H1 (cell line): ENCODE measurements around the gene AHSG.

Source experiments
- ATF3 ChIP-seq: IDR thresholded peaks from 2 replicates; pipeline ENCODE4 v1.6.1; 2011; ENCODE audit warnings: low read depth, mild to moderate bottlenecking, low read length; ENCODE audit not compliant: insufficient read depth
- CHD2 ChIP-seq: IDR thresholded peaks from 2 replicates; pipeline ENCODE4 v1.6.1; 2012; ENCODE audit warnings: low read length, improper control_type of control experiment
- CTCF ChIP-seq, 3 experiments: IDR thresholded peaks; 1 replicate in 2 of 3; 2 replicates in 1 of 3; pipeline versions ENCODE4 v1.5.1 to v1.6.1; 2011; ENCODE audit warnings: low read length in 3 of 3, mild to moderate bottlenecking in 3 of 3, inconsistent platforms in 2 of 3, low read depth in 1 of 3, moderate library complexity in 1 of 3; ENCODE audit not compliant: insufficient read depth in 1 of 3; ENCODE audit errors: control extremely low read depth in 1 of 3
- EP300 ChIP-seq, 2 experiments: IDR thresholded peaks; 1 replicate in 1 of 2; 2 replicates in 1 of 2; pipeline ENCODE4 v1.6.1; 2011 to 2012; ENCODE audit warnings: low read depth in 2 of 2, low read length in 2 of 2, mild to moderate bottlenecking in 2 of 2, borderline replicate concordance in 1 of 2, inconsistent platforms in 1 of 2, moderate library complexity in 1 of 2
- EZH2 ChIP-seq: fragments of 200-600 bp; sonication (generic); IDR thresholded peaks from 2 replicates; pipeline ENCODE4 v1.7.1; 2012; ENCODE audit warnings: low read depth, mild to moderate bottlenecking, moderate library complexity, low read length, inconsistent platforms; ENCODE audit not compliant: severe bottlenecking
- KDM1A ChIP-seq: fragments of 200-600, 300-600 bp; sonication (generic); IDR thresholded peaks from 2 replicates; pipeline ENCODE4 v1.7.1; 2016; ENCODE audit warnings: mild to moderate bottlenecking, low read length, borderline replicate concordance
- MAFK ChIP-seq: IDR thresholded peaks from 2 replicates; pipeline ENCODE4 v1.6.1; 2012; ENCODE audit warnings: low read depth, mild to moderate bottlenecking, improper control_type of control experiment, low read length
- MAX ChIP-seq: IDR thresholded peaks from 2 replicates; pipeline ENCODE4 v1.6.1; 2012; ENCODE audit warnings: inconsistent platforms
- PHF8 ChIP-seq: fragments of 200-600 bp; sonication (generic); conservative IDR thresholded peaks from 2 replicates; pipeline ENCODE4 v1.7.1; 2012; ENCODE audit warnings: low read depth, mild to moderate bottlenecking, inconsistent platforms, low read length, moderate library complexity
- POLR2A ChIP-seq, 2 experiments: IDR thresholded peaks; 1 replicate in 1 of 2; 2 replicates in 1 of 2; pipeline ENCODE4 v1.6.1; 2011; ENCODE audit warnings: low read depth in 2 of 2, low read length in 2 of 2, mild to moderate bottlenecking in 2 of 2; ENCODE audit errors: control extremely low read depth in 1 of 2
- RFX5 ChIP-seq: IDR thresholded peaks from 2 replicates; pipeline ENCODE4 v1.6.1; 2011; ENCODE audit warnings: low read depth, low read length, improper control_type of control experiment, borderline replicate concordance
- RNF2 ChIP-seq: fragments of 200-900, 300-1000 bp; sonication (generic); IDR thresholded peaks from 2 replicates; pipeline ENCODE4 v1.7.1; 2016; ENCODE audit warnings: borderline replicate concordance, low read depth, mild to moderate bottlenecking, antibody characterized with exemption, low read length; ENCODE audit not compliant: poor library complexity, severe bottlenecking; ENCODE audit errors: missing control alignments
- SP2 ChIP-seq: IDR thresholded peaks from 2 replicates; pipeline ENCODE4 v1.6.1; 2012; ENCODE audit warnings: mild to moderate bottlenecking, low read length, inconsistent platforms
- YY1 ChIP-seq: IDR thresholded peaks from 2 replicates; pipeline ENCODE4 v1.6.1; 2011; ENCODE audit warnings: low read depth, mild to moderate bottlenecking, low read length

GRCh38 chr3:186612721-186613636 is at the start of gene AHSG:
- no peak for TF ChIP-seq MAX
- no peak for TF ChIP-seq CTCF (IDR thresholded peaks at IDR 0.05; ENCODE audit: control extremely low read depth in 1 of 3, insufficient read depth in 1 of 3, low read depth in 1 of 3, low read length in 3 of 3)
- no peak for TF ChIP-seq PHF8
- TF ChIP-seq YY1: no peak
- no peak for TF ChIP-seq ATF3
- no peak for TF ChIP-seq MAFK
- no peak for TF ChIP-seq POLR2A (IDR thresholded peaks at IDR 0.05; ENCODE audit: control extremely low read depth in 1 of 2, low read depth in 2 of 2, low read length in 2 of 2)
- no peak for TF ChIP-seq CHD2
- no peak for TF ChIP-seq RNF2
- no peak for TF ChIP-seq EP300 (IDR thresholded peaks at IDR 0.05; ENCODE audit: borderline replicate concordance in 1 of 2, low read depth in 2 of 2, low read length in 2 of 2)
- TF ChIP-seq RFX5: no peak
- no peak for TF ChIP-seq SP2
- no peak for TF ChIP-seq EZH2
- TF ChIP-seq KDM1A: no peak
